ENCODE measurements around the gene ZNF778. TPM values are rescaled to one million over a fixed set of nuclear protein-coding genes. Genes with fewer than 3 reads are reported as not detected.
"Not testable (repeated sequence)": the region's sequence is repeated elsewhere in the genome, so short reads cannot be mapped to it uniquely, and the experiment has no call there.

Gene ZNF778
- total RNA-seq, 1 experiment from 2014 or later, result 16.4 TPM

- Mint-ChIP-seq H3K9me3 (no peaks in the 10 kb centered on the region; a peak in 1 of 5 replicates), H3K27me3 (ENCODE audit: low read depth) (peaks cover 25% of the 10 kb centered on the region), H3K27ac (no peak overlapping the region), H3K4me1 (no peaks in the 10 kb centered on the region), H3K4me3 (no peak overlapping the region), H3K36me3 (ENCODE audit: insufficient read depth in 1 of 3, low read depth in 3 of 3) (no peaks in the 10 kb centered on the region)
- Histone ChIP-seq H2BK15ac (ENCODE audit: low read depth, low read length) (no peak overlapping the region), H4K91ac (ENCODE audit: insufficient read length, low read depth, low read length) (no peak overlapping the region), H3K9me3 (ENCODE audit: control insufficient read depth, low read depth, low read length) (no peaks in the 10 kb centered on the region), H3K79me1 (ENCODE audit: insufficient read depth, low read depth, low read length, poor library complexity, severe bottlenecking) (no peaks in the 10 kb centered on the region), H3K4ac (ENCODE audit: low read depth, low read length) (no peak overlapping the region), H2BK12ac (ENCODE audit: insufficient read length, low read depth, low read length) (no peak overlapping the region), H4K20me1 (ENCODE audit: control insufficient read depth, insufficient read depth, insufficient read length) (no peaks in the 10 kb centered on the region), H4K8ac (replicated peaks; ENCODE audit: insufficient read length, low read depth, low read length) (no peak overlapping the region), H2BK5ac (ENCODE audit: insufficient read length, low read length) (no peak overlapping the region), H3K23ac (ENCODE audit: insufficient read length, low read depth, low read length) (no peak overlapping the region), H3K27me3 (ENCODE audit: insufficient read depth, low read length) (no peaks in the 10 kb centered on the region), H4K5ac (ENCODE audit: insufficient read length, low read depth, low read length) (no peak overlapping the region), H2BK20ac (ENCODE audit: low read depth, low read length, poor library complexity, severe bottlenecking) (no peak overlapping the region), H3K27ac (ENCODE audit: insufficient read length, low read depth, low read length) (no peak overlapping the region), H3K4me1 (ENCODE audit: insufficient read depth, low read length) (no peaks in the 10 kb centered on the region), H3K14ac (ENCODE audit: insufficient read depth, low read length) (no peak overlapping the region), H3K4me2 (ENCODE audit: insufficient read depth, insufficient read length, low read length) (no peak overlapping the region), H3K79me2 (ENCODE audit: insufficient read depth, low read length) (no peaks in the 10 kb centered on the region), H2AK5ac (ENCODE audit: insufficient read length, low read length) (no peak overlapping the region), H3K9ac (ENCODE audit: extremely low read depth, insufficient read length, low read length) (no peak overlapping the region), H3T11ph (ENCODE audit: low read length) (no peak overlapping the region), H3K18ac (ENCODE audit: insufficient read length, low read depth, low read length) (no peak overlapping the region), H2BK120ac (ENCODE audit: low read depth, low read length, poor library complexity, severe bottlenecking) (no peak overlapping the region), H2AFZ (ENCODE audit: low read length) (no peak overlapping the region), H3K56ac (ENCODE audit: insufficient read length, low read depth, low read length) (no peak overlapping the region), H3K23me2 (ENCODE audit: insufficient read length, low read depth, low read length, poor library complexity, severe bottlenecking) (no peaks in the 10 kb centered on the region)
- TF ChIP-seq, protein P1, sequence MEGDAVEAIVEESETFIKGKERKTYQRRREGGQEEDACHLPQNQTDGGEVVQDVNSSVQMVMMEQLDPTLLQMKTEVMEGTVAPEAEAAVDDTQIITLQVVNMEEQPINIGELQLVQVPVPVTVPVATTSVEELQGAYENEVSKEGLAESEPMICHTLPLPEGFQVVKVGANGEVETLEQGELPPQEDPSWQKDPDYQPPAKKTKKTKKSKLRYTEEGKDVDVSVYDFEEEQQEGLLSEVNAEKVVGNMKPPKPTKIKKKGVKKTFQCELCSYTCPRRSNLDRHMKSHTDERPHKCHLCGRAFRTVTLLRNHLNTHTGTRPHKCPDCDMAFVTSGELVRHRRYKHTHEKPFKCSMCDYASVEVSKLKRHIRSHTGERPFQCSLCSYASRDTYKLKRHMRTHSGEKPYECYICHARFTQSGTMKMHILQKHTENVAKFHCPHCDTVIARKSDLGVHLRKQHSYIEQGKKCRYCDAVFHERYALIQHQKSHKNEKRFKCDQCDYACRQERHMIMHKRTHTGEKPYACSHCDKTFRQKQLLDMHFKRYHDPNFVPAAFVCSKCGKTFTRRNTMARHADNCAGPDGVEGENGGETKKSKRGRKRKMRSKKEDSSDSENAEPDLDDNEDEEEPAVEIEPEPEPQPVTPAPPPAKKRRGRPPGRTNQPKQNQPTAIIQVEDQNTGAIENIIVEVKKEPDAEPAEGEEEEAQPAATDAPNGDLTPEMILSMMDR (conservative IDR thresholded peaks at IDR 0.05), result no peak
- DNase-seq, result no peak
- no CpG with 5 or more reads among the region's 48 CpGs for WGBS (ENCODE audit: extremely low coverage, insufficient read length, low lambda C conversion rate)
These were observed 32.3 kb upstream of the ZNF778 start for GRCh38 chr16:89184933-89185794.

GRCh38 chr16:89185887-89186592, 31.5 kb upstream of the ZNF778 start:
- H3K4me1 ChIP-seq (ENCODE audit: insufficient read depth, low read length); H3K56ac ChIP-seq (ENCODE audit: insufficient read length, low read depth, low read length); H2BK20ac ChIP-seq (ENCODE audit: low read depth, low read length, poor library complexity, severe bottlenecking); H3K79me2 ChIP-seq (ENCODE audit: insufficient read depth, low read length); H4K8ac ChIP-seq (replicated peaks; ENCODE audit: insufficient read length, low read depth, low read length); H3K4me2 ChIP-seq (ENCODE audit: insufficient read depth, insufficient read length, low read length); H4K20me1 ChIP-seq (ENCODE audit: control insufficient read depth, insufficient read depth, insufficient read length); H3K23ac ChIP-seq (ENCODE audit: insufficient read length, low read depth, low read length); H3K4me3 Mint-ChIP-seq; H2BK15ac ChIP-seq (ENCODE audit: low read depth, low read length); H3K4me1 Mint-ChIP-seq; H2BK12ac ChIP-seq (ENCODE audit: insufficient read length, low read depth, low read length); H3K18ac ChIP-seq (ENCODE audit: insufficient read length, low read depth, low read length); H3K9me3 Mint-ChIP-seq; H2BK120ac ChIP-seq (ENCODE audit: low read depth, low read length, poor library complexity, severe bottlenecking); H2AK5ac ChIP-seq (ENCODE audit: insufficient read length, low read length); H3T11ph ChIP-seq (ENCODE audit: low read length); H3K9ac ChIP-seq (ENCODE audit: extremely low read depth, insufficient read length, low read length); H3K14ac ChIP-seq (ENCODE audit: insufficient read depth, low read length); H3K27ac Mint-ChIP-seq; H2BK5ac ChIP-seq (ENCODE audit: insufficient read length, low read length); H3K9me3 ChIP-seq (ENCODE audit: control insufficient read depth, low read depth, low read length); DNase-seq; H3K23me2 ChIP-seq (ENCODE audit: insufficient read length, low read depth, low read length, poor library complexity, severe bottlenecking); H3K27me3 ChIP-seq (ENCODE audit: insufficient read depth, low read length); H4K91ac ChIP-seq (ENCODE audit: insufficient read length, low read depth, low read length); H2AFZ ChIP-seq (ENCODE audit: low read length); H3K79me1 ChIP-seq (ENCODE audit: insufficient read depth, low read depth, low read length, poor library complexity, severe bottlenecking); H4K5ac ChIP-seq (ENCODE audit: insufficient read length, low read depth, low read length); H3K4ac ChIP-seq (ENCODE audit: low read depth, low read length); H3K36me3 Mint-ChIP-seq (ENCODE audit: insufficient read depth in 1 of 3, low read depth in 3 of 3); H3K27ac ChIP-seq (ENCODE audit: insufficient read length, low read depth, low read length): not testable (repeated sequence)
- WGBS (ENCODE audit: extremely low coverage, insufficient read length, low lambda C conversion rate), result no CpG with 5 or more reads among the region's 30 CpGs
- peaks cover 32% of the 10 kb centered on the region for H3K27me3 Mint-ChIP-seq (ENCODE audit: low read depth)
